Adrenal gland (tissue), 5 donors: ENCODE data around the gene SYNGR1.

Source experiments
- CTCF ChIP-seq, 6 experiments: fragments of 450-650 bp in 4 of 6; fragments of 200-600 bp in 2 of 6; sonication (generic) in 1 of 6; IDR thresholded peaks; 1 replicate in 5 of 6; 2 replicates in 1 of 6; pipeline versions ENCODE4 v1.5.1 to v1.8.0; 2016 to 2021; ENCODE audit warnings: antibody characterized with exemption in 6 of 6, mild to moderate bottlenecking in 2 of 6, moderate library complexity in 1 of 6
- POLR2A ChIP-seq, 2 donors: fragments of 450-650 bp; IDR thresholded peaks; one replicate each; pipeline ENCODE4 v1.6.1; 2017; ENCODE audit warnings: antibody characterized with exemption in 2 of 2, mild to moderate bottlenecking in 2 of 2, moderate library complexity in 1 of 2
- donor health status: DM: no; HTN: no; CAD: no.

- TF ChIP-seq CTCF (IDR thresholded peaks at IDR 0.05), result peak; percentile 21 to 56 (median 48)
- peak in 1 of 2 donors; percentile 37 for TF ChIP-seq POLR2A (IDR thresholded peaks at IDR 0.05)
Measured at GRCh38 chr22:39314251-39314971, 35.4 kb upstream of the SYNGR1 start.
